ENCODE results near the gene LYRM2. TPM values are rescaled to one million over a fixed set of nuclear protein-coding genes. Genes with fewer than 3 reads are reported as not detected.
"Not testable (repeated sequence)": the region's sequence is repeated elsewhere in the genome, so short reads cannot be mapped to it uniquely, and the experiment has no call there.

The LYRM2 gene
- total RNA-seq, 2 donors from 2014 or later: 21.5 to 24.6 TPM

DNA sequence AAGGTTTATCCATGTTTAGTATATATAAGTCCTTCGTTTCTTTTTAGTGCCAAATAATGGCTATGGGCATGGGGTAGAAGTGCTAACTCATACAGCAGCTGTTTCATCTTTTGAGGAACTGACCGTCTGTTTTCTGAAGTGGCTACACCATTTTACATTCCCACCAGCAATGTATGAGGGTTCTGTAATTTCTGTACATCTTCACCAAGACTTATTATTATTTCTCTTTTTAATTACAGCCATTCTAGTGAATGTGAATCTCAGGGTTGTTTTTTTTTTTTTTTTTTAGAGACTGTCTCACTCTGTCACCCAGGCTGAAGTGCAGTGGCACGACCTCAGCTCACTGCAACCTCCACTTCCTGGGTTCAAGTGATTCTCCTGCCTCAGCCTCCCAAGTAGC, 2.1 kb downstream of the LYRM2 start:
- Mint-ChIP-seq H3K4me1 (peaks cover 23% of the 10 kb centered on the region), H3K27ac (peak overlapping the region; percentile 65)
- H3K9me3 ChIP-seq (ENCODE audit: control insufficient read depth, low read length, poor library complexity, severe bottlenecking); H3K36me3 Mint-ChIP-seq (ENCODE audit: low read depth); H3K4me3 Mint-ChIP-seq; ATAC-seq; H3K27me3 Mint-ChIP-seq; DNase-seq: not testable (repeated sequence)

DNA sequence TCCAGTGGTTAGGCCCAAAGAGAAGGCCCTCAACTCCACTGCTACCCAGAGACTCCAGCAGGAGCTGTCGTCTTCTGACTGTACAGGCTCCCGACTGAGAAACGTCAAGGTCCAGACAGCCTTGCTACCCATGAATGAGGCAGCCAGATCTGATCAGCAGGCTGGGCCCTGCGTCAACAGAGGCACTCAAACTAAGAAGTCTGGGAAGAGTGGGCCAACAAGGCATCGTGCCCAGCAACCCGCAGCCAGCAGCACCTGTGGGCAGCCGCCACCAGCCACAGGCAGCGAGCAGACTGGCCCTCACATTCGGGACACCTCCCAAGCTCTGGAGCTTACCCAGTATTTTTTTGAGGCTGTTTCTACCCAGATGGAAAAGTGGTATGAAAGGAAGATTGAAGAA, 8.1 kb downstream of the LYRM2 start:
- ATAC-seq (no peak), DNase-seq (no peak)
- no peaks in the 10 kb centered on the region for H3K9me3 ChIP-seq (ENCODE audit: control insufficient read depth, low read length, poor library complexity, severe bottlenecking)
- Mint-ChIP-seq H3K4me3 (no peak overlapping the region), H3K27me3 (no peaks in the 10 kb centered on the region), H3K27ac (no peak overlapping the region), H3K4me1 (peaks cover 8% of the 10 kb centered on the region), H3K36me3 (ENCODE audit: low read depth) (peaks cover 11% of the 10 kb centered on the region)

DNA sequence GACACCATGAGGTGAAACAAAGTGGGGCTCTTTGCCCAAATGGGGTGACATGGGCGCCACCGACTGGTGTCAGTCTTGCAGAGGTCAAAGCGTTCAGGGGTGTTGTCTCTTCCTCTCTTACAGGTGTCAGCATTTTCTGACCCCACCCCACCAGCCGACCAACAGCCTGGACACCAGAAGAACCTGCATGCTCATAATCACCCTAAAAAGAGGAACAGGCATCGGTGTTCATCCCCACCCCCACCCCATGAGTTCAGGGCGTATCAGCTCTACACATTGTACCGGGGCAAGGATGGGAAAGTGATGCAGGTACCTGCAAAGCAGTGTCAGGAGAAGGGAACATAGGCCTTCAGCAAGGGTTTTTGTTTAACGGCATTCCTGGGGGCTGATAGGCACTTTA, 14.8 kb downstream of the LYRM2 start:
- Mint-ChIP-seq H3K36me3 (ENCODE audit: low read depth) (peaks cover 6% of the 10 kb centered on the region), H3K27me3 (no peaks in the 10 kb centered on the region), H3K4me3 (no peak overlapping the region), H3K27ac (no peak overlapping the region), H3K4me1 (peaks cover 2% of the 10 kb centered on the region)
- H3K9me3 ChIP-seq (ENCODE audit: control insufficient read depth, low read length, poor library complexity, severe bottlenecking): no peaks in the 10 kb centered on the region
- DNase-seq: no peak
- ATAC-seq: no peak

GRCh38 chr6:89619567-89619966, 19.0 kb downstream of the LYRM2 start:
- H3K9me3 ChIP-seq (ENCODE audit: control insufficient read depth, low read length, poor library complexity, severe bottlenecking): no peaks in the 10 kb centered on the region
- H3K36me3 Mint-ChIP-seq (ENCODE audit: low read depth): no peaks in the 10 kb centered on the region
- no peaks in the 10 kb centered on the region for H3K27me3 Mint-ChIP-seq
- no peak for DNase-seq
- H3K4me3 Mint-ChIP-seq: no peak overlapping the region
- ATAC-seq: no peak
- no peak overlapping the region for H3K27ac Mint-ChIP-seq
- no peaks in the 10 kb centered on the region for H3K4me1 Mint-ChIP-seq

DNA sequence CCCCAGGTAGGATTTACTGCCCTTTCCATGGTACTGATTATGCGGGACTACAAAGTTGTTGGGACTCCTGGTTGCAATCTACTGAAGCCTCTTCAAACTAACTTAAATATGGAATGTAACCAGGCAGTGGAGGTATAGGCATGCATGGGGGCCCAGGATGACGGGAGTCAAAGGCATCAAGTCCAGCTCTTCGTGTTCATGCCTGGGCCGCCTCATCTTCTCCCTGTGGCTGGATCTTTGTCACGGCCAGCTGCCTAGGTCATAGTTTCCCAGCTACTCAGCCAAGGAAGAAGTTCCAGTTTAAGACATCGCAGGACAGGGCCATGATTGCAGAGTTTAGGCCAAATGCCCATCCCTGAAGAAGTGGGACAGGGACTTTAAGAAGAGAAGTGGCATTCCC, 20.5 kb downstream of the LYRM2 start:
- no peak for ATAC-seq
- Mint-ChIP-seq H3K27ac (no peak overlapping the region), H3K36me3 (ENCODE audit: low read depth) (no peaks in the 10 kb centered on the region), H3K4me1 (no peaks in the 10 kb centered on the region), H3K4me3 (no peak overlapping the region), H3K27me3 (no peaks in the 10 kb centered on the region)
- H3K9me3 ChIP-seq (ENCODE audit: control insufficient read depth, low read length, poor library complexity, severe bottlenecking): no peaks in the 10 kb centered on the region
- no peak for DNase-seq

DNA sequence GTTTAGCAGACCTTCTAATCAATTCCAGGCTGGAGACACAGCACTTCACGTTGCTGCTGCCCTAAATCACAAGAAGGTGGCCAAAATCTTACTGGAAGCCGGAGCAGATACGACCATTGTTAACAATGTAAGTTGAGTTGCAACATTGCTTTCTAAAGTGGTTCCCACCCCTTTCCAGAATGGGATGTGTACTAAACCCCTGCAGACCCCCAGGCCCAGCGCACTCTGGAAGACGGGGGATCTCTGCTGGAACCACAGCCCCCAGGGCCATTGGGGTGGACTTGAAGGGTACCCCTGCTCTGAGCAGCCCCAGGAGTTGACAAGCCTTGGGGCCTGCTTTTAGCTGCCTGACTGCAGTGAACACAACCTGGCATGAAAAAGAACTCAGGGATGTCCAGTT, 22.0 kb downstream of the LYRM2 start:
- no peak overlapping the region for H3K4me3 Mint-ChIP-seq
- H3K9me3 ChIP-seq (ENCODE audit: control insufficient read depth, low read length, poor library complexity, severe bottlenecking): no peaks in the 10 kb centered on the region
- no peak for DNase-seq
- ATAC-seq: no peak
- no peaks in the 10 kb centered on the region for H3K36me3 Mint-ChIP-seq (ENCODE audit: low read depth)
- H3K27ac Mint-ChIP-seq: no peak overlapping the region
- peaks cover 3% of the 10 kb centered on the region for H3K4me1 Mint-ChIP-seq
- no peaks in the 10 kb centered on the region for H3K27me3 Mint-ChIP-seq

GRCh38 chr6:89615882-89616281, 22.7 kb downstream of the LYRM2 start:
- no peak for ATAC-seq

DNA sequence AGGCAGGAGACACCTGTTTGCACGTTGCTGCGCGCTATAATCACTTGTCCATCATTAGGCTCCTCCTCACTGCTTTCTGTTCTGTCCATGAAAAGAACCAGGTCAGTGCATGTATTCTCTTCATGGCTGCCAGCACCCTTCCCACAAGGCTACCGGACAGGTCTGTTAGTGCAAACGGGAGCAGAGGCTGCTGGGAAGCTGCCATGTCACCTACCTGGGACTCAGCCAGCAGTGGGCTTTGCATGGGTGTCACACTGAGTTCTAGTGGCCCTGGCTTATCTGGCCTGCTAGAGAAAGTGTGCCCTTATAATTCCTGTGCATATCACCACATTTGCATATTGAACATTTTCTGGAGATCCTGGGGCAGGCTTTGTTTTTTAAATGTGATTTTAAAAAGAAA, 24.8 kb downstream of the LYRM2 start:
- Mint-ChIP-seq H3K4me3 (no peak overlapping the region), H3K27ac (no peak overlapping the region), H3K36me3 (ENCODE audit: low read depth) (no peaks in the 10 kb centered on the region), H3K4me1 (peaks cover 7% of the 10 kb centered on the region), H3K27me3 (no peaks in the 10 kb centered on the region)
- DNase-seq (no peak), ATAC-seq (no peak)
- H3K9me3 ChIP-seq (ENCODE audit: control insufficient read depth, low read length, poor library complexity, severe bottlenecking): no peaks in the 10 kb centered on the region

More at GRCh38 chr6:89615882-89616281, 22.7 kb downstream of the LYRM2 start:
- no peaks in the 10 kb centered on the region for H3K27me3 Mint-ChIP-seq
- no peaks in the 10 kb centered on the region for H3K9me3 ChIP-seq (ENCODE audit: control insufficient read depth, low read length, poor library complexity, severe bottlenecking)
- DNase-seq: no peak
- H3K27ac Mint-ChIP-seq: no peak overlapping the region
- no peaks in the 10 kb centered on the region for H3K36me3 Mint-ChIP-seq (ENCODE audit: low read depth)
- H3K4me3 Mint-ChIP-seq: no peak overlapping the region
- peaks cover 3% of the 10 kb centered on the region for H3K4me1 Mint-ChIP-seq

GRCh38 chr6:89612121-89612520, 26.4 kb downstream of the LYRM2 start:
- ATAC-seq (no peak), DNase-seq (no peak)
- H3K9me3 ChIP-seq (ENCODE audit: control insufficient read depth, low read length, poor library complexity, severe bottlenecking): no peaks in the 10 kb centered on the region
- Mint-ChIP-seq H3K4me1 (peaks cover 7% of the 10 kb centered on the region), H3K4me3 (no peak overlapping the region), H3K27ac (no peak overlapping the region), H3K36me3 (ENCODE audit: low read depth) (no peaks in the 10 kb centered on the region), H3K27me3 (no peaks in the 10 kb centered on the region)

DNA sequence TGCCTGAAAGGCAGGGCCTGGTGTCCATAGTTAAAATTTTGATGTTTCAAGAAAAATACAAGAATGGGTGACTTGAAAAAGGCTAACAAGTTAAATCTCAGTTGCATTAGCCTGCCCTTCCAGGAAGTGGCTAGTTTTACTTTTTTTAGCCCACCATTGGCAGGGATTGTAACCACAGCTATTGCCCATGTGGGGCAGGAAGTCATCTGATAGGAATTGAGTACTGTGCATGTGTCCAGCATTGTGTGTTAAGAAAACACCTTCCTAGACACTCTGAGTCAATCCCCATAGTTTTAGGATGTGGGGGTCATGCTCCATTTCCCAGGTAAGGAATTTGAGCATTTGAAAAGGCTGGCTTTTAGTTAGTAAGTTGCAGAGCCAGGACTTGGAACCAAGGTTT, 26.9 kb downstream of the LYRM2 start:
- DNase-seq (no peak), ATAC-seq (no peak)
- no peaks in the 10 kb centered on the region for H3K36me3 Mint-ChIP-seq (ENCODE audit: low read depth)
- no peak overlapping the region for H3K4me3 Mint-ChIP-seq
- H3K9me3 ChIP-seq (ENCODE audit: control insufficient read depth, low read length, poor library complexity, severe bottlenecking): no peaks in the 10 kb centered on the region
- no peak overlapping the region for H3K27ac Mint-ChIP-seq
- no peaks in the 10 kb centered on the region for H3K27me3 Mint-ChIP-seq
- peaks cover 7% of the 10 kb centered on the region for H3K4me1 Mint-ChIP-seq

DNA sequence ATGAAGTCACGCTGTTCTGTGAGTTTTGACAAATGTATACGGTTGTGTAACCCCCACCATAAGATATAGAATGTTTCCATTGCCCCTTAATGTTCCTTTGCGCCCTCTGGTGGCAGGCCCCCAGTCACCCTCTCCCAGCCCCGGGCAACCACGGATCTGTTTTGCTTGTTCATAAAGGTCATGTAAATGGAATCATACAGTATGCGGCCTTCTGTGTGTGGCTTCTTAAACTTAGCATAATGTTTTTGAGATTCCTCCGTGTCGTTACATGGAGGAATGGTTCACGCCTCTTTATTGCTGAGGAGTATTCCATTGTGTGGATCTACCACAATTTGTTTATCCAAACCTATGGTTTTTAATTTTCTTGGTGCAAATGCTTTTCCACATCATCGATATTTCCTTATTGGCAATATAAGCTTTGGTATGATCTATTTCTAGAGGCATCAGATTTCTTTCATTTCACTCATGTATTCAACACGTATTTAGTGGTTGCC, 28.4 kb downstream of the LYRM2 start:
- Mint-ChIP-seq H3K27me3 (no peaks in the 10 kb centered on the region), H3K36me3 (ENCODE audit: low read depth) (no peaks in the 10 kb centered on the region), H3K4me1 (peaks cover 7% of the 10 kb centered on the region), H3K4me3 (no peak overlapping the region), H3K27ac (no peak overlapping the region)
- ATAC-seq (peak; percentile 83), DNase-seq (peak; percentile 61 to 76 (median 65))
- no peaks in the 10 kb centered on the region for H3K9me3 ChIP-seq (ENCODE audit: control insufficient read depth, low read length, poor library complexity, severe bottlenecking)

DNA sequence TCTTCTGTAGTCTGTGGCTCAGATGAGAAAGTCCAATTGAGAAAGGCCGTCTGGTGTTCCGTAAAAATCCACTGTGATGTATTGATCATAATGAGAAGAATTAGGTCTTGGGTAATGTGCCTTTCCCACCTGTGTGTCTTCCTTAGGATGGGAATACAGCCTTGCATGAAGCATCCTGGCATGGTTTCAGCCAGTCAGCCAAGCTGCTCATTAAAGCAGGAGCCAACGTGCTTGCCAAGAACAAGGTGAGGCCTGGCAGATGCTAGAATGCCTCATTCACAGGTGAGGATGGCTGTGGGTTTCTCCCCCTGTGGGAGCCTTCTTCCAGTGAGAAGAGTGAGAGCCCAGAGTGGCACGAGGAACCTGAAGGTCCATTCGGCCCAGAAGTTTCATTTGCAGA, 32.7 kb downstream of the LYRM2 start:
- Mint-ChIP-seq H3K36me3 (ENCODE audit: low read depth) (no peaks in the 10 kb centered on the region), H3K27ac (no peak overlapping the region), H3K4me3 (no peak overlapping the region), H3K27me3 (no peaks in the 10 kb centered on the region), H3K4me1 (peaks cover 4% of the 10 kb centered on the region)
- no peak for DNase-seq
- H3K9me3 ChIP-seq (ENCODE audit: control insufficient read depth, low read length, poor library complexity, severe bottlenecking): no peaks in the 10 kb centered on the region
- no peak for ATAC-seq

DNA sequence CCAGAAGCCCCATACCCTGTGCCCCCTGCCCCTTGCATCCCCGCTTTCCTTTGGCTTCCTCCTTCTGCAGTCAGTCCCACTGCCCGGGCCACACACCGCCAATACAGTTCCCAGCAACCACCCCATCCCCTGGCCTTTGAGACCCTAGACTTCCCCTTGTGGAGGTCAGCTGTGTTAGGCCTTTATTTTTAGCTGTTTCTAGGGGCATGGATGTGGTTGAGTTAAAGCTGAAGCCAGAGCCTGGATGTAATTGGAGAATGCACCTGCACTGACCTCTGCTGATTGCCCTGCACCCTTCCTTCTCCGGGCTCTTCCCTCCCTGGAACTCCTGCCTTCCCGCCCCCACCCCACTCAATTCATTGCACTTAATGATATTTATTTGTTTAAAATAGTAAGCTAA, 33.9 kb downstream of the LYRM2 start:
- Mint-ChIP-seq H3K4me3 (no peak overlapping the region), H3K36me3 (ENCODE audit: low read depth) (no peaks in the 10 kb centered on the region)

DNA sequence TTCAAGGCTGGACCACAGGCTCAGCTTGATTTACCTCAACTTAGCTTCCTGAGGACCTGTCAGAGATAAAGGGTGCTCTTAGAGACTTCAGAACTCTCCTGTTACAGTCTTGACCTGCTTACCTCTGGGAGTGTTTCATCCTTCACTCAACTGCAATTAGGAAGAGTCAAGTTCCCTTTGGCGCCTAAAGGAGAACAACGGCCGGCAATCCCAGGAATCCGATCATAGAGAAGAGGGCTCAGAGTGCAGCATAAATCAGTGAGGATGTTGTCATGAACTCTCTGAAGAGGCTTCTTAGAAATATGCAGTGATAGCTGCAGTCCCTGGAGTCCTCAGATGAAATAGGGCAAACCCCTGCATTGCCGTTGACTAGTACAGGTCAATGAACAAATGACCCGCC, 36.4 kb downstream of the LYRM2 start:
- DNase-seq: no peak
- no peak for ATAC-seq
- Mint-ChIP-seq H3K27me3 (no peaks in the 10 kb centered on the region), H3K27ac (no peak overlapping the region), H3K4me1 (peaks cover 2% of the 10 kb centered on the region), H3K4me3 (no peak overlapping the region), H3K36me3 (ENCODE audit: low read depth) (no peaks in the 10 kb centered on the region)
- no peaks in the 10 kb centered on the region for H3K9me3 ChIP-seq (ENCODE audit: control insufficient read depth, low read length, poor library complexity, severe bottlenecking)

More for the DNA sequence above, 33.9 kb downstream of the LYRM2 start:
- Mint-ChIP-seq H3K27ac (no peak overlapping the region), H3K4me1 (peaks cover 2% of the 10 kb centered on the region), H3K27me3 (no peaks in the 10 kb centered on the region)
- no peaks in the 10 kb centered on the region for H3K9me3 ChIP-seq (ENCODE audit: control insufficient read depth, low read length, poor library complexity, severe bottlenecking)
- no peak for ATAC-seq
- DNase-seq: no peak
